NCI-H2227 (cell line): ENCODE data around the gene TRIM46.
A peak's percentile ranks its signal among the peaks of the same experiment; 100 is the strongest.
"Not testable (repeated sequence)": the region's sequence is repeated elsewhere in the genome, so short reads cannot be mapped to it uniquely, and the experiment has no call there.

Experiments used
- DNase-seq: peaks from one replicate; lab custom pipeline; 2025; ENCODE audit not compliant: unreplicated experiment; lab: John Stamatoyannopoulos, UW

The TRIM46 gene

GRCh38 chr1:155202731-155203515 is 29.3 kb downstream of the TRIM46 start:
- DNase-seq = no peak

- no peak for DNase-seq
These were observed 31.4 kb downstream of the TRIM46 start for GRCh38 chr1:155205035-155205434.

- DNase-seq = no peak
These were observed 32.4 kb downstream of the TRIM46 start for GRCh38 chr1:155205969-155206593.

- peak; percentile 90 for DNase-seq
These were observed 33.5 kb downstream of the TRIM46 start for GRCh38 chr1:155206891-155207805.

- DNase-seq = peak; percentile 89
These were observed 34.3 kb downstream of the TRIM46 start, which contains the start of gene THBS3 for GRCh38 chr1:155207806-155208540. Gene THBS3, minus strand, starts transcription at chr1:155207897. Its CDS starts 21 bp downstream, at chr1:155207876.

GRCh38 chr1:155208541-155209311 is 35.1 kb downstream of the TRIM46 start, which contains the start of gene MTX1:
Gene MTX1, plus strand, starts transcription at chr1:155208695. Its CDS starts 110 bp downstream, at chr1:155208805.
- DNase-seq = peak; percentile 92

- no peak for DNase-seq
These were observed 35.7 kb downstream of the TRIM46 start for GRCh38 chr1:155209312-155209721.

- DNase-seq = no peak
These were observed 36.9 kb downstream of the TRIM46 start for GRCh38 chr1:155210314-155211104.

GRCh38 chr1:155211381-155212050 is 37.9 kb downstream of the TRIM46 start:
- DNase-seq = not testable (repeated sequence)

- not testable (repeated sequence) for DNase-seq
These were observed 38.4 kb downstream of the TRIM46 start for GRCh38 chr1:155212051-155212440.

- not testable (repeated sequence) for DNase-seq
These were observed 41.1 kb downstream of the TRIM46 start for GRCh38 chr1:155214702-155215101.

GRCh38 chr1:155218854-155219591 is 45.4 kb downstream of the TRIM46 start:
- peak; percentile 90 for DNase-seq

GRCh38 chr1:155219592-155220031 is 46.0 kb downstream of the TRIM46 start:
- DNase-seq = peak; percentile 74

GRCh38 chr1:155220211-155220965 is 46.7 kb downstream of the TRIM46 start:
- not testable (repeated sequence) for DNase-seq

- DNase-seq = no peak
These were observed 49.4 kb downstream of the TRIM46 start for GRCh38 chr1:155223047-155223446.

- not testable (repeated sequence) for DNase-seq
These were observed 51.7 kb downstream of the TRIM46 start for GRCh38 chr1:155225404-155225759.
